Activated naive CD8-positive, alpha-beta T cell treated with anti-CD3 and anti-CD28 coated beads, Interleukin-2, amount 50 U/mL, for 24 hours (primary cell): Measurements from ENCODE around the gene PRR5.

Source experiments
- ATAC-seq: fragments of 150-1000 bp; cut with Tn5 transposase; one replicate; pipeline ENCODE4 v1.10.0; 2021
- DNase-seq: peaks from one replicate; pipeline ENCODE4 v3.0.0; 2021
- H3K27ac Mint-ChIP-seq: one replicate; pipeline ENCODE4 v1.8.0; 2021; ENCODE audit warnings: mild to moderate bottlenecking, mixed read lengths
- H3K27me3 Mint-ChIP-seq: one replicate; pipeline ENCODE4 v1.8.0; 2021; ENCODE audit warnings: mixed read lengths
- H3K36me3 Mint-ChIP-seq: one replicate; pipeline ENCODE4 v1.8.0; 2021; ENCODE audit warnings: low read depth, mixed read lengths
- H3K4me1 Mint-ChIP-seq: one replicate; pipeline ENCODE4 v1.8.0; 2021; ENCODE audit warnings: mixed read lengths
- H3K4me3 Mint-ChIP-seq: one replicate; pipeline ENCODE4 v1.8.0; 2021; ENCODE audit warnings: mild to moderate bottlenecking, moderate library complexity, mixed read lengths
- H3K9me3 Mint-ChIP-seq: one replicate; pipeline ENCODE4 v1.8.0; 2021; ENCODE audit warnings: mixed read lengths

Gene PRR5

GRCh38 chr22:44693756-44694155 is 8.2 kb upstream of the PRR5 start:
- Mint-ChIP-seq H3K4me1 (peaks cover 2% of the 10 kb centered on the region), H3K36me3 (no peaks in the 10 kb centered on the region), H3K4me3 (no peak overlapping the region), H3K27ac (no peak overlapping the region), H3K9me3 (no peaks in the 10 kb centered on the region), H3K27me3 (no peaks in the 10 kb centered on the region)
- ATAC-seq (no peak), DNase-seq (no peak)

- no peaks in the 10 kb centered on the region for H3K27me3 Mint-ChIP-seq
- no peaks in the 10 kb centered on the region for H3K36me3 Mint-ChIP-seq
- DNase-seq (peak; percentile 91), ATAC-seq (peak; percentile 61)
- H3K27ac Mint-ChIP-seq, result no peak overlapping the region
- H3K9me3 Mint-ChIP-seq, result no peaks in the 10 kb centered on the region
- no peak overlapping the region for H3K4me3 Mint-ChIP-seq
- H3K4me1 Mint-ChIP-seq, result peaks cover 13% of the 10 kb centered on the region
These were observed 4.4 kb upstream of the PRR5 start for GRCh38 chr22:44697423-44698141.

- no peak overlapping the region for H3K4me3 Mint-ChIP-seq
These were observed 3.2 kb upstream of the PRR5 start for GRCh38 chr22:44698531-44699421.

GRCh38 chr22:44700456-44700855 is 1.5 kb upstream of the PRR5 start:
- no peak overlapping the region for H3K27ac Mint-ChIP-seq
- peaks cover 26% of the 10 kb centered on the region for H3K4me1 Mint-ChIP-seq

More at GRCh38 chr22:44698531-44699421, 3.2 kb upstream of the PRR5 start:
- no peak overlapping the region for H3K27ac Mint-ChIP-seq
- peaks cover 22% of the 10 kb centered on the region for H3K4me1 Mint-ChIP-seq
- H3K27me3 Mint-ChIP-seq, result no peaks in the 10 kb centered on the region
- DNase-seq (no peak), ATAC-seq (no peak)
- no peaks in the 10 kb centered on the region for H3K36me3 Mint-ChIP-seq
- no peaks in the 10 kb centered on the region for H3K9me3 Mint-ChIP-seq

GRCh38 chr22:44701187-44701790 is 715 bp upstream of the PRR5 start:
- Mint-ChIP-seq H3K4me1 (peaks cover 26% of the 10 kb centered on the region), H3K9me3 (no peaks in the 10 kb centered on the region), H3K36me3 (no peaks in the 10 kb centered on the region), H3K4me3 (peak overlapping the region; percentile 53), H3K27ac (peak overlapping the region; percentile 46), H3K27me3 (no peaks in the 10 kb centered on the region)
- ATAC-seq, result no peak
- no peak for DNase-seq

More at GRCh38 chr22:44700456-44700855, 1.5 kb upstream of the PRR5 start:
- no peaks in the 10 kb centered on the region for H3K27me3 Mint-ChIP-seq
- DNase-seq, result no peak
- H3K36me3 Mint-ChIP-seq, result no peaks in the 10 kb centered on the region
- no peak overlapping the region for H3K4me3 Mint-ChIP-seq
- H3K9me3 Mint-ChIP-seq, result no peaks in the 10 kb centered on the region
- ATAC-seq, result no peak

- peaks cover 26% of the 10 kb centered on the region for H3K4me1 Mint-ChIP-seq
- peak overlapping the region; percentile 75 for H3K4me3 Mint-ChIP-seq
- H3K27me3 Mint-ChIP-seq, result no peaks in the 10 kb centered on the region
- H3K36me3 Mint-ChIP-seq, result no peaks in the 10 kb centered on the region
- ATAC-seq (peak; percentile 26), DNase-seq (peak; percentile 33)
- no peak overlapping the region for H3K27ac Mint-ChIP-seq
- no peaks in the 10 kb centered on the region for H3K9me3 Mint-ChIP-seq
These were observed 635 bp downstream of the PRR5 start for GRCh38 chr22:44702479-44703198.

GRCh38 chr22:44703255-44703870 is 1.4 kb downstream of the PRR5 start:
- Mint-ChIP-seq H3K9me3 (no peaks in the 10 kb centered on the region), H3K4me3 (peak overlapping the region; percentile 75), H3K27ac (peak overlapping the region; percentile 22), H3K27me3 (no peaks in the 10 kb centered on the region), H3K4me1 (peaks cover 29% of the 10 kb centered on the region), H3K36me3 (no peaks in the 10 kb centered on the region)
- ATAC-seq (no peak), DNase-seq (no peak)

GRCh38 chr22:44704159-44705021 is 2.4 kb downstream of the PRR5 start:
- H3K4me3 Mint-ChIP-seq, result no peak overlapping the region
- ATAC-seq, result no peak
- no peaks in the 10 kb centered on the region for H3K9me3 Mint-ChIP-seq
- H3K27me3 Mint-ChIP-seq, result no peaks in the 10 kb centered on the region
- peaks cover 32% of the 10 kb centered on the region for H3K4me1 Mint-ChIP-seq
- no peak for DNase-seq
- no peaks in the 10 kb centered on the region for H3K36me3 Mint-ChIP-seq
- no peak overlapping the region for H3K27ac Mint-ChIP-seq

GRCh38 chr22:44705022-44705297 is 3.0 kb downstream of the PRR5 start:
- no peaks in the 10 kb centered on the region for H3K9me3 Mint-ChIP-seq
- ATAC-seq (no peak), DNase-seq (no peak)
- H3K4me3 Mint-ChIP-seq, result no peak overlapping the region
- no peak overlapping the region for H3K27ac Mint-ChIP-seq
- H3K4me1 Mint-ChIP-seq, result peaks cover 37% of the 10 kb centered on the region
- H3K27me3 Mint-ChIP-seq, result no peaks in the 10 kb centered on the region
- no peaks in the 10 kb centered on the region for H3K36me3 Mint-ChIP-seq

GRCh38 chr22:44706488-44706887 is 4.5 kb downstream of the PRR5 start:
- Mint-ChIP-seq H3K36me3 (no peaks in the 10 kb centered on the region), H3K4me1 (peaks cover 45% of the 10 kb centered on the region)
- no peak for ATAC-seq

GRCh38 chr22:44707178-44707577 is 5.2 kb downstream of the PRR5 start:
- Mint-ChIP-seq H3K4me1 (peaks cover 42% of the 10 kb centered on the region), H3K27ac (no peak overlapping the region), H3K4me3 (no peak overlapping the region), H3K9me3 (no peaks in the 10 kb centered on the region), H3K27me3 (no peaks in the 10 kb centered on the region), H3K36me3 (no peaks in the 10 kb centered on the region)
- DNase-seq, result no peak
- no peak for ATAC-seq

More at GRCh38 chr22:44706488-44706887, 4.5 kb downstream of the PRR5 start:
- Mint-ChIP-seq H3K9me3 (no peaks in the 10 kb centered on the region), H3K27me3 (no peaks in the 10 kb centered on the region), H3K4me3 (no peak overlapping the region), H3K27ac (no peak overlapping the region)
- no peak for DNase-seq

GRCh38 chr22:44707752-44708151 is 5.7 kb downstream of the PRR5 start:
- Mint-ChIP-seq H3K27ac (no peak overlapping the region), H3K36me3 (no peaks in the 10 kb centered on the region), H3K4me3 (no peak overlapping the region), H3K9me3 (no peaks in the 10 kb centered on the region), H3K27me3 (no peaks in the 10 kb centered on the region), H3K4me1 (peaks cover 42% of the 10 kb centered on the region)
- DNase-seq (no peak), ATAC-seq (no peak)

GRCh38 chr22:44709881-44710392 is 7.9 kb downstream of the PRR5 start:
- peaks cover 29% of the 10 kb centered on the region for H3K4me1 Mint-ChIP-seq
- H3K27ac Mint-ChIP-seq, result peak overlapping the region; percentile 64
- ATAC-seq (no peak), DNase-seq (no peak)
- no peaks in the 10 kb centered on the region for H3K9me3 Mint-ChIP-seq
- no peaks in the 10 kb centered on the region for H3K27me3 Mint-ChIP-seq
- no peak overlapping the region for H3K4me3 Mint-ChIP-seq
- H3K36me3 Mint-ChIP-seq, result no peaks in the 10 kb centered on the region
